ENCODE data around the gene TSHZ3. TPM values are rescaled to one million over a fixed set of nuclear protein-coding genes. Genes with fewer than 3 reads are reported as not detected.
A peak's percentile ranks its signal among the peaks of the same experiment; 100 is the strongest.

TSHZ3 gene
- total RNA-seq, 1 donor from 2014 or later, result 5.8 TPM

DNA sequence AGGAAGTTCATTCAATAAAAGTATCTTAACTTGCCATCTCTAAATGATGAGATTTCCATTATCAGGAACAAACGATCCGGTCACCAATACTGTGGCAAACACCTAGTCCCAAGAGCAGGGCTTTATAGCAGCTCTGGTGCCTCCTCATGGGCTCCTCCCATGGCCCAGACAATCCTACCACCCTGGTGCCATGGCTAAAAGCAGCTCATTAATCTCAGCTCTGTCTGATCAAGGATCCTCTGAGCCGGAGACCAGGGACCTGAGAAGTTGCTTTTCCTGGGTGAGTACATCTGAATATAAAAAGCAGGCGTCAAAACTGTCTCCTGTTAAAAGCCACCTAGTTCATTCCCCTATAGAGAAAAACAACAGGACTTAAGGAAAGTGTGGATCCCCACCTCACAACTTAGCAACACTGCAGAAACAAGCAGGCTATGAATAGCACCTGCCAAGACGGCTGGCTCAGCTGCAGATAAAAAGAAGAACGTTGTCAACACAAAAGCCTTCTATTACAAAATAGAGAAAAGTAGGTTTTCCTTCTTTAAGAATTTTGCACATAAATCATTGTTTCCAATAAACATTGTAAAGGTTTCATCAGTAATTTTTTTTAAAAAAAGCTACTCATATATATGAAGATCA, 30.3 kb downstream of the TSHZ3 start:
- Histone ChIP-seq H3K4me3 (no peak overlapping the region), H3K36me3 (no peaks in the 10 kb centered on the region), H3K4me1 (peaks cover 5% of the 10 kb centered on the region), H3K27me3 (no peaks in the 10 kb centered on the region), H3K27ac (no peak overlapping the region), H3K9me3 (no peaks in the 10 kb centered on the region)
- intact Hi-C loops (cut with DNase I), result no loop called here
- ATAC-seq (no peak), DNase-seq (no peak)
- TF ChIP-seq, protein P1, sequence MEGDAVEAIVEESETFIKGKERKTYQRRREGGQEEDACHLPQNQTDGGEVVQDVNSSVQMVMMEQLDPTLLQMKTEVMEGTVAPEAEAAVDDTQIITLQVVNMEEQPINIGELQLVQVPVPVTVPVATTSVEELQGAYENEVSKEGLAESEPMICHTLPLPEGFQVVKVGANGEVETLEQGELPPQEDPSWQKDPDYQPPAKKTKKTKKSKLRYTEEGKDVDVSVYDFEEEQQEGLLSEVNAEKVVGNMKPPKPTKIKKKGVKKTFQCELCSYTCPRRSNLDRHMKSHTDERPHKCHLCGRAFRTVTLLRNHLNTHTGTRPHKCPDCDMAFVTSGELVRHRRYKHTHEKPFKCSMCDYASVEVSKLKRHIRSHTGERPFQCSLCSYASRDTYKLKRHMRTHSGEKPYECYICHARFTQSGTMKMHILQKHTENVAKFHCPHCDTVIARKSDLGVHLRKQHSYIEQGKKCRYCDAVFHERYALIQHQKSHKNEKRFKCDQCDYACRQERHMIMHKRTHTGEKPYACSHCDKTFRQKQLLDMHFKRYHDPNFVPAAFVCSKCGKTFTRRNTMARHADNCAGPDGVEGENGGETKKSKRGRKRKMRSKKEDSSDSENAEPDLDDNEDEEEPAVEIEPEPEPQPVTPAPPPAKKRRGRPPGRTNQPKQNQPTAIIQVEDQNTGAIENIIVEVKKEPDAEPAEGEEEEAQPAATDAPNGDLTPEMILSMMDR (IDR thresholded peaks at IDR 0.05), result no peak

DNA sequence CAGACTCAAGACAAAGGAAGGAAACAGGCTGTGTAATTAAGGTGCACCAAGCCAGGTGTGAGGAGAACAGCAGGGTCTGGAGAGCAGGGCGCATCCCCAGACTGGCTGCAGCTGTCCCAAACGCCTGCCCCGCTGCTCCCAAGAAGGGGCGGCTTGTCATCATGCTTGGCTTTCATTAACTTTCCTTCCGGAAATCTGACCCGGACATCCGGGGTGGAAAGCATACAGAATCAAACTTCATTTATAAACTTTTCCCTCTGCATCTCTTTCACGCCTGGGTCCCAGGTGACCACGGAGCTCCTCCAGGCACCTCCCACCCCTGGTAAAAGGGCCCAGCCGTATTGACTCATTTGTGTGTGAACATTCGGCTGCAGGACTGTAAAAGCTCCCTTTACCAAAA, 31.7 kb downstream of the TSHZ3 start:
- no peak overlapping the region for H3K27ac ChIP-seq
- intact Hi-C loops (cut with DNase I), result no loop called here
- H3K4me1 ChIP-seq, result peaks cover 5% of the 10 kb centered on the region
- TF ChIP-seq, protein P1 (IDR thresholded peaks at IDR 0.05), result no peak
- DNase-seq, result no peak
- no peaks in the 10 kb centered on the region for H3K9me3 ChIP-seq
- H3K27me3 ChIP-seq, result no peaks in the 10 kb centered on the region
- no peaks in the 10 kb centered on the region for H3K36me3 ChIP-seq
- ATAC-seq, result no peak
- no peak overlapping the region for H3K4me3 ChIP-seq

DNA sequence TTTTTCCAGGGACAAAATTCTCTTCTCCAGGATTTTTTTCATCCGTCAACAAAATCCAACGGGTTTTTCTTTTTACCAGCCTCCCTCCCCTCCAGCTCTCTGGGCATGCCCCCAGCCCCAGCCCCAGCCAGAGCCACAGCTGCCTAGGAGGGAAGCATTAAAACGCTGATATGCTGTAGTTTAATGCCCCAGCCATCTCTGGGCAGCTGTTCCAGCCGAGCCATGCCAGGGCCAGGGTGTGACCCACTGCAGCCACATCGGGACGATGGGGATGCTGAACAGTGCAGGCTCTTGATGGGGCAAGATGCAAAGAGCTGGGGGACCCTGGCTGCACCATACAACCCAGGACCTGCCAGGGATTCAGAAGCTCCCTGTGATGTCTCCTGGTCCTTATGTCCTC, 32.1 kb downstream of the TSHZ3 start:
- H3K27ac ChIP-seq, result peak overlapping the region; percentile 21
- H3K4me1 ChIP-seq, result peaks cover 5% of the 10 kb centered on the region
- intact Hi-C loops (cut with DNase I), result no loop called here
- TF ChIP-seq, protein P1 (IDR thresholded peaks at IDR 0.05), result no peak
- ATAC-seq (no peak), DNase-seq (no peak)
- no peaks in the 10 kb centered on the region for H3K27me3 ChIP-seq
- H3K36me3 ChIP-seq, result no peaks in the 10 kb centered on the region
- H3K4me3 ChIP-seq, result no peak overlapping the region
- no peaks in the 10 kb centered on the region for H3K9me3 ChIP-seq

DNA sequence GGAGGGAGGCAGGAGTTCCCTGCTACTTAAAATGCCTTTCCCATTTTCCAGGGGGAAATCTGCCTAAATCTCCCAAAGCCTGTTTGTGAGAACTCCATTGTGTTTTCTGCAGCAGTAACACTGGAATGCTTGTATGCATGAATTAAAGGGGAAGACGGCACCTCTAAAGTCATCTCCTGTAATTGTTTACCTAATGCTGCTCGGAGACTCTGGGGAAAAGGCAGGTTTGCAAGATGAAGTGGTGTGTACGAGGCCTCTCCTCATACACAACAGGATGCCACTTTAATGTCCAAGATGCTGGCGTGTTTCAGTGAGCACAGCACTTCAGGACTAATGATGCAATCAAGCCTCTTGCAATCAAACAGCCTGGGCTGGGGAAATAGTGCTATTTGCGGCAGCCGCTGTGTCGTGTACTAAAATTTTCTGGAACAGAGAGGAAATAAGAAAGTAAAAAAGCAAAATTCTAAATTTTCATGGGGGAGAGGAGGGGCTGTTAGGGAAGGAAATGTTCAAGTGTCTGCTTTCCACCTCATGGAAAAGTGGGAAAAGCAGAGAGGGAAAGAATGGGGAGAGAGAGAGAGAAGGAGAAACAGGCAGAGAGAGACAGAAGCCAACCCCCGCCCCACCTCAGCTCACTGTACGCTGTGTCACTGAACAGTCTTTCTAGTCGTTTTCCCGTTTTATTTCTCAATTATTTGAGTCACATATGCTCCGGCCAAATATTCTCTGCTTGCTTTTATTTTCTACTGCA, 32.9 kb downstream of the TSHZ3 start:
- peak; percentile 74 for ATAC-seq
- no peaks in the 10 kb centered on the region for H3K27me3 ChIP-seq
- H3K4me3 ChIP-seq, result no peak overlapping the region
- intact Hi-C loops (cut with DNase I), result no loop called here
- H3K27ac ChIP-seq, result peak overlapping the region; percentile 21
- H3K4me1 ChIP-seq, result peaks cover 5% of the 10 kb centered on the region
- H3K36me3 ChIP-seq, result no peaks in the 10 kb centered on the region
- H3K9me3 ChIP-seq, result no peaks in the 10 kb centered on the region
- DNase-seq, result no peak
- TF ChIP-seq, protein P1 (IDR thresholded peaks at IDR 0.05), result no peak

DNA sequence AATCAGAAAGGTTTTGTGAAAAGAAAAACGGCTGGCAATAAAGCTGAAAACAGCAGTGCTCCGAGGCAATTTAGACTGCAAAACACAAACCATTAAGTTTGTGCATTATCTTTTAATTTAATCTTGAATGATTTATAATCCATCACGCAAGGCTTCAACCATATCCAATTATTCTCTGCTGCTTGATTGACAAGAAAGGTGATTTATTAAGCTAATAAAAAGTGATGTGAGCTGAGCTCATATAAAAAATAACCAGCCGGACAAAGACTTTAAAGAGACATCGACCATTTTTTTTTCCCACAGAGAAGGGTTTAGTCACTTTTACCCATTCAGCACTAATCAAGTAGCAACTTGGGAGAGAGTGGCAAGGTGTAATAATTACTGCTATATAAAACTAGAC, 33.6 kb downstream of the TSHZ3 start:
- TF ChIP-seq, protein P1 (IDR thresholded peaks at IDR 0.05), result no peak
- Histone ChIP-seq H3K9me3 (no peaks in the 10 kb centered on the region), H3K4me1 (peaks cover 5% of the 10 kb centered on the region), H3K36me3 (no peaks in the 10 kb centered on the region), H3K27ac (no peak overlapping the region), H3K27me3 (no peaks in the 10 kb centered on the region), H3K4me3 (no peak overlapping the region)
- intact Hi-C loops (cut with DNase I), result no loop called here
- DNase-seq, result no peak
- ATAC-seq, result no peak
